CD4-positive, alpha-beta memory T cell (primary cell): ENCODE results near the gene LPAR2. TPM values are rescaled to one million over a fixed set of nuclear protein-coding genes. Genes with fewer than 3 reads are reported as not detected.

Experiments used
- CTCF ChIA-PET: fragments of 350-600 bp; sonication (Branson Sonifier 250); formaldehyde crosslinking; loops from one replicate; lab custom pipeline; 2021; ENCODE audit warnings: inconsistent platforms; ENCODE audit not compliant: partially characterized antibody; lab: Charles Lee
- POLR2A ChIA-PET: fragments of 350-600 bp; sonication (Branson Sonifier 250); formaldehyde crosslinking; loops from one replicate; lab custom pipeline; 2021; ENCODE audit not compliant: partially characterized antibody; lab: Charles Lee
- DNase-seq, 5 donors: peaks; one replicate each; pipeline versions ENCODE4 v3.0.0 to v3.0.0-alpha.2; 2020 to 2022; ENCODE audit warnings: mixed read lengths in 1 of 5
- H3K27ac ChIP-seq: one replicate; pipeline ENCODE4 v1.7.0; 2013; ENCODE audit warnings: low read depth, low read length
- H3K27me3 ChIP-seq: 2 replicates; pipeline ENCODE4 v1.7.0; 2013; ENCODE audit warnings: mild to moderate bottlenecking, low read length, moderate library complexity; ENCODE audit not compliant: insufficient read depth
- H3K36me3 ChIP-seq: 2 replicates; pipeline ENCODE4 v1.7.0; 2013; ENCODE audit warnings: mild to moderate bottlenecking, low read length, moderate library complexity; ENCODE audit not compliant: insufficient read depth
- H3K4me1 ChIP-seq: 2 replicates; pipeline ENCODE4 v1.7.0; 2013; ENCODE audit warnings: mild to moderate bottlenecking, low read length, moderate library complexity; ENCODE audit not compliant: insufficient read depth
- H3K4me3 ChIP-seq, 2 donors: one replicate each; pipeline ENCODE4 v1.7.0; 2013; ENCODE audit warnings: low read length in 2 of 2, mild to moderate bottlenecking in 1 of 2
- H3K9me3 ChIP-seq, 2 donors: one replicate each; pipeline ENCODE4 v1.7.0; 2013; ENCODE audit warnings: low read length in 2 of 2, control low read depth in 1 of 2; ENCODE audit not compliant: control insufficient read depth in 1 of 2
- H3K27ac Mint-ChIP-seq, 7 donors: one replicate each; pipeline ENCODE4 v1.8.0; 2020 to 2021; ENCODE audit warnings: mixed read lengths in 7 of 7, mild to moderate bottlenecking in 6 of 7, inconsistent platforms in 3 of 7, moderate library complexity in 3 of 7
- H3K27me3 Mint-ChIP-seq, 2 donors: one replicate each; pipeline ENCODE4 v1.8.0; 2020 to 2021; ENCODE audit warnings: mixed read lengths in 2 of 2
- H3K36me3 Mint-ChIP-seq, 2 donors: one replicate each; pipeline ENCODE4 v1.8.0; 2020 to 2021; ENCODE audit warnings: mixed read lengths in 2 of 2, inconsistent platforms in 1 of 2, mild to moderate bottlenecking in 1 of 2
- H3K4me1 Mint-ChIP-seq, 4 donors: one replicate each; pipeline ENCODE4 v1.8.0; 2020 to 2021; ENCODE audit warnings: mixed read lengths in 4 of 4, mild to moderate bottlenecking in 1 of 4
- H3K4me3 Mint-ChIP-seq, 8 donors: one replicate each; pipeline ENCODE4 v1.8.0; 2020 to 2021; ENCODE audit warnings: mixed read lengths in 8 of 8, mild to moderate bottlenecking in 7 of 8, moderate library complexity in 6 of 8, inconsistent platforms in 3 of 8
- H3K9me3 Mint-ChIP-seq, 8 donors: one replicate each; pipeline ENCODE4 v1.8.0; 2020 to 2021; ENCODE audit warnings: mixed read lengths in 8 of 8, mild to moderate bottlenecking in 5 of 8, inconsistent platforms in 3 of 8, moderate library complexity in 1 of 8
- intact Hi-C: fragments of 100-400 bp; cut with micrococcal nuclease; formaldehyde crosslinking; loops from one replicate; pipeline ENCODE4 v1.15.1; 2023
- polyA plus RNA-seq, 2 donors: library from polyadenylated mRNA; unstranded; fragments of 300-500 nt; fragmentation: Illumina TruSeq; gene quantifications; one replicate each; pipeline ENCODE4 v1.2.3, GENCODE V29; 2021
- total RNA-seq, 2 experiments: library from RNA; stranded (reverse); gene quantifications; one replicate each; pipeline ENCODE4 v1.2.3, GENCODE V29; 2021

Gene LPAR2
- total and polyA plus RNA-seq, 4 experiments from 2014 or later, result 27.2 to 72.4 (median 54.2) TPM

DNA sequence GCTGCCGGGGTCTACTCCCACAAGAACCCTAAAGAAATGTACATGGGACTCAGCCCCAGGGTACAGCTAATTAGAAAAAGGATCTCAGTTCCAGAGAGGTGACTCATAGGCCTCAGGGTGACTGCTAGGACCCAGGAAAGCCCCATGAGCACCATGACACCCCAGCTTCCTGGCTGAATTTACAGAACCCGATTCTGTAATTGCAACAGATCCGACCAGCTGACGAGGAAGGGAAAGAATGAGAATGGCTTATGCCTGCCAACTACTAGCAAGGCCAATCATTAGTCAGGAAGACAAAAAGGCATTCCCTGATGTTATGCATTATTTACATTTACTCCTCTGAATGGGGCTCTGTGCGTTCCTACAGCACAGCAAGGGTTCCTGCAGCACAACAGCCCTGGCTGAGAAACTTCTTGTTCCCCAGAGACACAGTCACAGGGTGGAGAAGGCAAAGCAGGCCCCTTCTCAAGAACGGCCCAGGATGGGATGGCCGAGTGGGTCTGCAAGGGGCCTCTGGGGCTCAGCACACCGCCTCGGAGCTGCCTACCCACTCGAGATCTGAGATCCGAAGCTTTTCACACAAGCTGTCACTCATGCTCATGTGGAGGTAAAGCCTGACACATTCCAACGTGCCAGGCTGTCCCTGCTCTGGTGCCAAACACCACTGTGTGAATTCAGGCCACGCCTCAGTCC, 36.7 kb downstream of the LPAR2 start:
- Mint-ChIP-seq H3K4me1 (peaks cover 30 to 74% (median 52%) of the 10 kb centered on the region in 4 donors), H3K36me3 (peaks cover 14 to 30% of the 10 kb centered on the region in 2 donors), H3K27ac (peak overlapping the region; percentile 92 to 98 (median 96)), H3K27me3 (no peaks in the 10 kb centered on the region), H3K4me3 (peak overlapping the region in 7 of 8 donors; percentile 28 to 88 (median 62)), H3K9me3 (no peaks in the 10 kb centered on the region)
- intact Hi-C loops, result loop anchor here (2.0 kb wide), 1 partner anchor 16 kb away; no protein-coding TSS in a partner anchor
- Histone ChIP-seq H3K4me1 (peaks cover 71% of the 10 kb centered on the region), H3K9me3 (no peaks in the 10 kb centered on the region), H3K4me3 (no peak overlapping the region), H3K27ac (peak overlapping the region; percentile 90), H3K36me3 (peaks cover 5% of the 10 kb centered on the region), H3K27me3 (no peaks in the 10 kb centered on the region)
- ChIA-PET POLR2A (interaction anchor here (0.9 to 7.4 kb wide), 14 partner anchors 9 to 86 kb away, joined by 3 to 63 read pairs (median 5); partner anchors contain the start of genes GMIP, LPAR2, PBX4 and ZNF101), CTCF (interaction anchor here (0.7 to 4.5 kb wide), 8 partner anchors 9 to 59 kb away, joined by 3 to 22 read pairs (median 4); no protein-coding TSS in a partner anchor)
- DNase-seq, result peak; percentile 63 to 96 (median 69)

DNA sequence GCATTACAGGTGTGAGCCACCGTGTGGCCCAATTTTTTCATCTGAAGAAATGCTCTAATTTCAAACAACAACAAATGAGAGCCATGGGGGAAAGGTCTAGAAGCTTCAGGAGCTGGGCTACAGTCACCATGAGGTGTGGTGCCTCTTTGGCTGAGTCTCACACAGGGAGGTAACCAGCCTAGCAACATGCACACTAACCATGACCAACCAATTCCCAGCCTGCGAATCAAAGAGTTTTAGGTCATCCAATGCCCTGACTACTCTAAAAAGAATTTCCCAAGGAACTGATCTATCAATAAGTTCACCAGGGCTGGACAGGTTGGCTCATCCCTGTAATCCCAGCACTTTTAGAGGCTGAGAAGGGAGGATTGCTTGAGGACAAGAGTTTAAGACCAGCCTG, 39.5 kb downstream of the LPAR2 start:
- Histone ChIP-seq H3K27me3 (no peaks in the 10 kb centered on the region), H3K4me3 (no peak overlapping the region), H3K36me3 (peaks cover 5% of the 10 kb centered on the region), H3K9me3 (no peaks in the 10 kb centered on the region), H3K27ac (peak overlapping the region; percentile 16), H3K4me1 (peaks cover 56% of the 10 kb centered on the region)
- CTCF ChIA-PET, result interaction anchor here (1.0 to 4.5 kb wide), 4 partner anchors 17 to 34 kb away, joined by 3 to 22 read pairs (median 3); no protein-coding TSS in a partner anchor
- DNase-seq, result no peak
- Mint-ChIP-seq H3K27me3 (no peaks in the 10 kb centered on the region), H3K4me3 (peak overlapping the region in 5 of 8 donors; percentile 5 to 65 (median 52)), H3K27ac (peak overlapping the region; percentile 70 to 98 (median 85)), H3K4me1 (peaks cover 26 to 55% (median 43%) of the 10 kb centered on the region in 4 donors), H3K36me3 (peaks cover 14 to 26% of the 10 kb centered on the region in 2 donors), H3K9me3 (no peaks in the 10 kb centered on the region)
- intact Hi-C loops, result no loop called here
- POLR2A ChIA-PET, result interaction anchor here (0.8 to 7.4 kb wide), 4 partner anchors 12 to 49 kb away, joined by 3 to 63 read pairs (median 12); partner anchors contain the start of gene PBX4

DNA sequence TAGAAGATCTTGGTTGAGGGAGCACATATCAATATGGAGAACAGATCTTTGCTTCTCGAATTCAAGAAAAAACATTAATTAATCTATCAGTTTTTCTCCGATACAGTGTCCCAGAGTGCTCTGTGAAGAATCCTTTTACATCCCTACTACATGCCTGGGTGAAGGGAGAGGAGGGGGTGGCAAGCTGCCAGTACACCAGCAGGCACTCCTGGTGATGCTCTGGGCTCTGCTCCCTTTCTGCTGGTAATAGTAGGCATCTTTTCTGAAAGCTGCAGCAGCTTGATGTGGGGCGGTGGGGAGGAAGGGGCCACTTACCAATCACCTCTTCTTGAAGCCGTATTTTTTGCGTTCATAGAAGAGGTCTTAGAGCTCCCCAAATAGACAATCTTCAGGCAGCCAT, 40.2 kb downstream of the LPAR2 start:
- H3K36me3 Mint-ChIP-seq, result peaks cover 14 to 21% of the 10 kb centered on the region in 2 donors
- Histone ChIP-seq H3K27me3 (no peaks in the 10 kb centered on the region), H3K36me3 (no peaks in the 10 kb centered on the region), H3K27ac (no peak overlapping the region), H3K9me3 (no peaks in the 10 kb centered on the region), H3K4me3 (no peak overlapping the region), H3K4me1 (peaks cover 51% of the 10 kb centered on the region)
- peak overlapping the region in 2 of 8 donors; percentile 6 to 43 for H3K4me3 Mint-ChIP-seq
- H3K27me3 Mint-ChIP-seq, result no peaks in the 10 kb centered on the region
- H3K9me3 Mint-ChIP-seq, result no peaks in the 10 kb centered on the region
- peak overlapping the region in 5 of 7 donors; percentile 10 to 98 (median 75) for H3K27ac Mint-ChIP-seq
- H3K4me1 Mint-ChIP-seq, result peaks cover 26 to 48% (median 40%) of the 10 kb centered on the region in 4 donors
- intact Hi-C loops, result no loop called here
- CTCF ChIA-PET, result interaction anchor here (0.7 to 1.1 kb wide), 4 partner anchors 18 to 54 kb away, joined by 3 read pairs; no protein-coding TSS in a partner anchor
- DNase-seq, result no peak
- POLR2A ChIA-PET, result interaction anchor here (0.9 to 7.4 kb wide), 2 partner anchors 13 to 23 kb away, joined by 3 to 63 read pairs; no protein-coding TSS in a partner anchor

DNA sequence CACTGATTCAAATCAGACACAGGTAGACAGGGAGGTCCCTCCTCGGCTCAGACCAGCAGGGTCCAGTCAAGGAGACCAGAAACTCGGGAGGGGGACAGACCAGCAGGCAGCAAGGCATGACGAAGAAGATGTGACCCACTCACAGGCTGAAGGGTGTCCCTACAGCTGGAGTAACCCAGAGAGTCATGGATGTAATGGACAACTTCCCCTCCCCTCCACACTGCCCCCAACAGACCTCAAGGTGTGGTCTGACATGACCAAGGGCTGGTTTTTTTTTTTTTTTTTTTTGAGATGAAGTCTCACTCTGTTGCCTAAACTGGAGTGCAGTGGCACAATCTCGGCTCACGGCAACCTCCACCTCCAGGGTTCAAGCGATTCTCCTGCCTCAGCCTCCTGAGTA, 43.7 kb downstream of the LPAR2 start:
- Histone ChIP-seq H3K27ac (no peak overlapping the region), H3K4me1 (peaks cover 24% of the 10 kb centered on the region), H3K36me3 (no peaks in the 10 kb centered on the region), H3K9me3 (no peaks in the 10 kb centered on the region), H3K27me3 (no peaks in the 10 kb centered on the region), H3K4me3 (no peak overlapping the region)
- peak overlapping the region in 2 of 7 donors; percentile 19 to 36 for H3K27ac Mint-ChIP-seq
- no peak overlapping the region for H3K4me3 Mint-ChIP-seq
- no peak for DNase-seq
- H3K9me3 Mint-ChIP-seq, result peaks cover 0 to 1% (median 0%) of the 10 kb centered on the region in 8 donors
- intact Hi-C loops, result no loop called here
- no peaks in the 10 kb centered on the region for H3K27me3 Mint-ChIP-seq
- POLR2A ChIA-PET, result interaction anchor here (0.9 to 1.2 kb wide), 2 partner anchors 14 to 29 kb away, joined by 3 to 4 read pairs; no protein-coding TSS in a partner anchor
- CTCF ChIA-PET, result interaction anchor here (6.2 kb wide), 1 partner anchor 31 kb away, joined by 31 read pairs; no protein-coding TSS in a partner anchor
- H3K36me3 Mint-ChIP-seq, result peaks cover 10 to 16% of the 10 kb centered on the region in 2 donors
- peaks cover 20 to 37% (median 25%) of the 10 kb centered on the region in 4 donors for H3K4me1 Mint-ChIP-seq

DNA sequence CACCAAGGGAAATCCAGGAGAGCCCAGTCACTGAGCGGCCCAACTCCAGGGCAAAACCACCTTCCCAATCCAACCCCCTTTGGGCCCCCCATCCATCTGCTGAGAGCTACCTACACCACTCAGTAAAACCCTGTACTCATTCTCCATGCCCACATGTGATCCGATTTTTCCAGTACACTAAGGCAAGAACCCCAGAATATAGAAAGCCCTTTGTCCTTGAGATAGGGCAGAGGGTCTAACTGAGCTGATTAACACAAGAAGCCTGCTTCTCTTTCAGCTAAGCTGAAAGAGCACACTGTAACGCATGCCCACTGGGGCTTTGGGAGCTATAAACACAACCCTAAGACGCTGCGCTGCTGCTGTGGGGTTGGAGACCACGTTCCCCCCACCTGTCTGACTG, 45.5 kb downstream of the LPAR2 start:
- ChIA-PET CTCF (interaction anchor here (0.8 to 6.2 kb wide), 2 partner anchors 16 to 29 kb away, joined by 4 to 31 read pairs; no protein-coding TSS in a partner anchor), POLR2A (interaction anchor here (1.1 to 2.0 kb wide), 3 partner anchors 15 to 85 kb away, joined by 3 to 5 read pairs (median 4); partner anchors contain the start of gene LPAR2)
- no peak overlapping the region for H3K4me3 Mint-ChIP-seq
- peaks cover 7% of the 10 kb centered on the region for H3K4me1 ChIP-seq
- H3K36me3 ChIP-seq, result peaks cover under 1% of the 10 kb centered on the region
- H3K36me3 Mint-ChIP-seq, result peaks cover 7 to 14% of the 10 kb centered on the region in 2 donors
- H3K27ac ChIP-seq, result no peak overlapping the region
- peak overlapping the region in 5 of 7 donors; percentile 10 to 79 (median 54) for H3K27ac Mint-ChIP-seq
- peaks cover 0 to 1% (median 0%) of the 10 kb centered on the region in 8 donors for H3K9me3 Mint-ChIP-seq
- no peaks in the 10 kb centered on the region for H3K9me3 ChIP-seq
- no peak for DNase-seq
- H3K4me3 ChIP-seq, result no peak overlapping the region
- intact Hi-C loops, result no loop called here
- H3K27me3 Mint-ChIP-seq, result no peaks in the 10 kb centered on the region
- H3K27me3 ChIP-seq, result no peaks in the 10 kb centered on the region
- peaks cover 10 to 22% (median 14%) of the 10 kb centered on the region in 4 donors for H3K4me1 Mint-ChIP-seq

DNA sequence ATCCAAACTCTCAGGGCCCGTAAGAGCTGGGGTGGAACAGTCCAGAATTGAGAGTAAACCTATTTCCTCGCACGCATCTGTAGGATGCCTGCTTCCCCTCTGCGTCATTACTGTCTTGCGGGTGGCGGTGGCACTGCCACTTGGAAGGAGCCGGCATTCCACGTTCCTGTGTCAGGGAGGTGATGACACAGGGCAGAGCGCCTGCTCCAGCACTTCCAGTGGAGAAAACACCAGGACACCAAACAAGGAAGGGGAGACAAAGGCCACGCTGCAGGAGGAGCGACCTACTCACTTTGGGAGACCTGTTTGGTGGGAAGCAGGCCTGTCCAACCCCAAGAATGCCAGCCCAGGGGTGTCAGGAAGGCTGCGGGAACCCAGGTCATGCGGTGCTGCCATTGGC, 46.6 kb downstream of the LPAR2 start:
- DNase-seq, result no peak
- Mint-ChIP-seq H3K4me1 (peaks cover 10 to 22% (median 14%) of the 10 kb centered on the region in 4 donors), H3K4me3 (no peak overlapping the region), H3K27ac (peak overlapping the region in 5 of 7 donors; percentile 48 to 79 (median 74)), H3K27me3 (no peaks in the 10 kb centered on the region), H3K9me3 (peaks cover 0 to 1% (median 0%) of the 10 kb centered on the region in 8 donors), H3K36me3 (peaks cover 7 to 14% of the 10 kb centered on the region in 2 donors)
- H3K27me3 ChIP-seq, result no peaks in the 10 kb centered on the region
- H3K4me1 ChIP-seq, result peaks cover 7% of the 10 kb centered on the region
- intact Hi-C loops, result no loop called here
- H3K36me3 ChIP-seq, result peaks cover 5% of the 10 kb centered on the region
- CTCF ChIA-PET, result interaction anchor here (6.2 kb wide), 1 partner anchor 28 kb away, joined by 31 read pairs; no protein-coding TSS in a partner anchor
- no peaks in the 10 kb centered on the region for H3K9me3 ChIP-seq
- H3K27ac ChIP-seq, result no peak overlapping the region
- POLR2A ChIA-PET, result interaction anchor here (2.0 kb wide), 1 partner anchor 16 kb away, joined by 5 read pairs; no protein-coding TSS in a partner anchor
- no peak overlapping the region for H3K4me3 ChIP-seq
